H1 (cell line): ENCODE measurements around the gene ZNF565. TPM values are rescaled to one million over a fixed set of nuclear protein-coding genes. Genes with fewer than 3 reads are reported as not detected.

Experiments used
- CTCF ChIA-PET: fragments of 300-600 bp; sonication (Branson Sonifier 250); formaldehyde crosslinking; loops from one replicate; lab custom pipeline; 2021; ENCODE audit not compliant: partially characterized antibody; lab: Charles Lee
- POLR2A ChIA-PET: fragments of 300-600 bp; sonication (Branson Sonifier 250); formaldehyde crosslinking; loops from one replicate; lab custom pipeline; 2021; ENCODE audit warnings: inconsistent platforms; ENCODE audit not compliant: partially characterized antibody; lab: Charles Lee
- DNase-seq, 2 experiments: peaks; one replicate each; pipeline versions ENCODE4 v3.0.0 to v3.0.0-alpha.2; 2010 to 2022; ENCODE audit warnings: low spot score in 2 of 2, low read depth in 1 of 2, mixed read lengths in 1 of 2
- FAIRE-seq: peaks from 2 replicates; lab custom pipeline; 2011; peaks lifted over from hg19 to GRCh38; lab: Jason Lieb, UNC
- H2AFZ ChIP-seq: 2 replicates; pipeline ENCODE4 v1.8.1; 2012; ENCODE audit warnings: low read length, inconsistent platforms
- H2AK5ac ChIP-seq: 2 replicates; pipeline ENCODE4 v1.6.1; 2013; ENCODE audit warnings: low read depth, low read length
- H2BK120ac ChIP-seq: replicated peaks from 2 replicates; pipeline ENCODE3; 2013; ENCODE audit warnings: low read depth, low read length, inconsistent platforms
- H2BK12ac ChIP-seq: 2 replicates; pipeline ENCODE4 v1.6.1; 2013; ENCODE audit warnings: low read depth, low read length
- H2BK15ac ChIP-seq: 2 replicates; pipeline ENCODE4 v1.6.1; 2013; ENCODE audit warnings: low read length
- H2BK20ac ChIP-seq: 2 replicates; pipeline ENCODE4 v1.6.1; 2013; ENCODE audit warnings: low read length
- H2BK5ac ChIP-seq: 2 replicates; pipeline ENCODE4 v1.6.1; 2013; ENCODE audit warnings: low read depth, low read length
- H3K14ac ChIP-seq: 2 replicates; pipeline ENCODE4 v1.6.1; 2013; ENCODE audit warnings: inconsistent platforms; ENCODE audit not compliant: insufficient read length
- H3K18ac ChIP-seq: 2 replicates; pipeline ENCODE4 v1.6.1; 2013; ENCODE audit warnings: low read length; ENCODE audit errors: extremely low read depth
- H3K23ac ChIP-seq: 2 replicates; pipeline ENCODE4 v1.6.1; 2013; ENCODE audit warnings: inconsistent platforms; ENCODE audit not compliant: insufficient read length
- H3K23me2 ChIP-seq: 2 replicates; pipeline ENCODE4 v1.6.1; 2013; ENCODE audit warnings: low read depth, low read length
- H3K27ac ChIP-seq: 2 replicates; pipeline ENCODE4 v1.6.1; 2011; ENCODE audit warnings: low read depth, low read length, inconsistent platforms
- H3K27me3 ChIP-seq, 4 experiments: replicated peaks in 1 of 4; 1 replicate in 1 of 4; 2 replicates in 3 of 4; pipeline versions ENCODE4 v1.6.1 to v1.8.1; 2011 to 2013; ENCODE audit warnings: low read length in 3 of 4, mild to moderate bottlenecking in 3 of 4, inconsistent platforms in 2 of 4, mixed read lengths in 2 of 4, moderate library complexity in 1 of 4; ENCODE audit not compliant: control insufficient read depth in 3 of 4, insufficient read depth in 3 of 4; ENCODE audit errors: extremely low read depth in 1 of 4
- H3K36me3 ChIP-seq, 4 experiments: 2 replicates each; pipeline versions ENCODE4 v1.6.1 to v1.8.1; 2011 to 2013; ENCODE audit warnings: mild to moderate bottlenecking in 4 of 4, low read length in 3 of 4, moderate library complexity in 2 of 4, control low read depth in 1 of 4, inconsistent platforms in 1 of 4; ENCODE audit not compliant: insufficient read depth in 4 of 4, control insufficient read depth in 2 of 4
- H3K4ac ChIP-seq: replicated peaks from 2 replicates; pipeline ENCODE3; 2013; ENCODE audit warnings: low read length, low read depth, mixed read lengths, inconsistent platforms; ENCODE audit not compliant: insufficient read length
- H3K4me1 ChIP-seq, 4 experiments: replicated peaks in 1 of 4; 1 replicate in 1 of 4; 2 replicates in 3 of 4; pipeline versions ENCODE4 v1.6.1 to v1.8.1; 2011 to 2013; ENCODE audit warnings: low read length in 3 of 4, inconsistent platforms in 2 of 4, mixed read lengths in 1 of 4; ENCODE audit not compliant: insufficient read depth in 4 of 4, control insufficient read depth in 3 of 4
- H3K4me2 ChIP-seq, 2 experiments: 2 replicates each; pipeline versions ENCODE4 v1.6.1 to v1.8.1; 2011 to 2013; ENCODE audit warnings: low read depth in 2 of 2, low read length in 2 of 2, control low read depth in 1 of 2, inconsistent platforms in 1 of 2, mild to moderate bottlenecking in 1 of 2; ENCODE audit not compliant: insufficient read depth in 1 of 2
- H3K4me3 ChIP-seq, 4 experiments: fragments of 200-600, 300-600 bp in 1 of 4; sonication (generic), shearing (Covaris generic), sonication (Bioruptor Twin) in 1 of 4; 2 replicates each; pipeline versions ENCODE4 v1.5.1 to v1.8.1; 2011 to 2016; ENCODE audit warnings: low read length in 4 of 4, low read depth in 3 of 4, control low read depth in 2 of 4, inconsistent platforms in 2 of 4, mild to moderate bottlenecking in 2 of 4, mixed read lengths in 1 of 4, moderate library complexity in 1 of 4; ENCODE audit not compliant: insufficient read depth in 2 of 4; ENCODE audit errors: extremely low read depth in 1 of 4
- H3K56ac ChIP-seq: replicated peaks from 2 replicates; pipeline ENCODE3; 2013; ENCODE audit warnings: low read depth, mild to moderate bottlenecking, mixed read lengths, low read length, inconsistent platforms; ENCODE audit not compliant: insufficient read length
- H3K79me1 ChIP-seq: 2 replicates; pipeline ENCODE4 v1.6.1; 2013; ENCODE audit warnings: low read depth, low read length, control low read depth
- H3K79me2 ChIP-seq, 2 experiments: 2 replicates each; pipeline versions ENCODE4 v1.6.1 to v1.8.1; 2012 to 2013; ENCODE audit warnings: low read length in 2 of 2, mild to moderate bottlenecking in 2 of 2, inconsistent platforms in 1 of 2; ENCODE audit not compliant: insufficient read depth in 2 of 2, control insufficient read depth in 1 of 2
- H3K9ac ChIP-seq, 4 experiments: replicated peaks in 1 of 4; 1 replicate in 1 of 4; 2 replicates in 3 of 4; pipeline versions ENCODE4 v1.6.1 to v1.8.1; 2011 to 2013; ENCODE audit warnings: low read depth in 3 of 4, low read length in 3 of 4, control low read depth in 2 of 4, mild to moderate bottlenecking in 2 of 4, moderate library complexity in 2 of 4, inconsistent platforms in 1 of 4; ENCODE audit errors: extremely low read depth in 1 of 4
- H3K9me3 ChIP-seq, 2 experiments: 2 replicates each; pipeline versions ENCODE4 v1.6.1 to v1.8.1; 2012 to 2013; ENCODE audit warnings: mild to moderate bottlenecking in 2 of 2, moderate library complexity in 2 of 2, control low read depth in 1 of 2, inconsistent platforms in 1 of 2, low read depth in 1 of 2, low read length in 1 of 2, mixed read lengths in 1 of 2; ENCODE audit not compliant: insufficient read depth in 2 of 2
- H4K20me1 ChIP-seq, 2 experiments: replicated peaks in 1 of 2; 2 replicates each; pipeline versions ENCODE3 to v1.8.1; 2011 to 2013; ENCODE audit warnings: inconsistent platforms in 2 of 2, low read length in 2 of 2, mild to moderate bottlenecking in 1 of 2; ENCODE audit not compliant: insufficient read depth in 2 of 2, control insufficient read depth in 1 of 2
- H4K5ac ChIP-seq: 2 replicates; pipeline ENCODE4 v1.6.1; 2013; ENCODE audit warnings: low read length, low read depth, mixed read lengths, inconsistent platforms; ENCODE audit not compliant: insufficient read length
- H4K8ac ChIP-seq: 2 replicates; pipeline ENCODE4 v1.8.0; 2013; ENCODE audit warnings: mild to moderate bottlenecking, moderate library complexity, low read length, inconsistent platforms; ENCODE audit not compliant: insufficient read depth; ENCODE audit errors: extremely low read depth
- H4K91ac ChIP-seq: replicated peaks from 2 replicates; pipeline ENCODE3; 2013; ENCODE audit warnings: low read length, mixed read lengths, inconsistent platforms; ENCODE audit not compliant: insufficient read length
- ASH2L ChIP-seq: fragments of 200-600, 300-600 bp; sonication (generic); IDR thresholded peaks from one replicate; pipeline ENCODE4 v1.7.1; 2017; ENCODE audit warnings: low read length
- CHD1 ChIP-seq: IDR thresholded peaks from 2 replicates; pipeline ENCODE4 v1.6.1; 2012; ENCODE audit warnings: low read depth, low read length, improper control_type of control experiment
- E2F6 ChIP-seq: IDR thresholded peaks from 2 replicates; pipeline ENCODE4 v1.6.1; 2012; ENCODE audit warnings: inconsistent platforms
- GABPA ChIP-seq: IDR thresholded peaks from 2 replicates; pipeline ENCODE4 v1.6.1; 2011; ENCODE audit warnings: mild to moderate bottlenecking, low read length, moderate library complexity, borderline replicate concordance; ENCODE audit not compliant: insufficient read depth
- MAX ChIP-seq: IDR thresholded peaks from 2 replicates; pipeline ENCODE4 v1.6.1; 2012; ENCODE audit warnings: inconsistent platforms
- SIX5 ChIP-seq: IDR thresholded peaks from 2 replicates; pipeline ENCODE4 v1.6.1; 2011; ENCODE audit warnings: mild to moderate bottlenecking, low read depth, low read length
- SP2 ChIP-seq: IDR thresholded peaks from 2 replicates; pipeline ENCODE4 v1.6.1; 2012; ENCODE audit warnings: mild to moderate bottlenecking, low read length, inconsistent platforms
- SUZ12 ChIP-seq: fragments of 200-600 bp; sonication (generic); IDR thresholded peaks from 2 replicates; pipeline ENCODE4 v1.6.1; 2012; ENCODE audit warnings: mild to moderate bottlenecking, inconsistent platforms, low read length, moderate library complexity, mixed read lengths
- TCF12 ChIP-seq: IDR thresholded peaks from 2 replicates; pipeline ENCODE4 v1.6.1; 2011; ENCODE audit warnings: low read depth, mild to moderate bottlenecking, low read length
- WGBS, 2 experiments: shearing (Covaris generic) in 1 of 2; methylation state at CpG; one replicate each; pipeline versions ENCODE4 v1.1.6 to v1.1.7; 2013 to 2015; ENCODE audit warnings: low lambda C conversion rate in 2 of 2, mixed read lengths in 2 of 2, inconsistent platforms in 1 of 2, low coverage in 1 of 2, missing lambda C conversion rate in 1 of 2; ENCODE audit not compliant: insufficient replicate concordance in 2 of 2, insufficient coverage in 1 of 2, insufficient read length in 1 of 2; ENCODE audit errors: extremely low coverage in 1 of 2, missing lambda C conversion rate in 1 of 2; 5-methylcytosine and 5-hydroxymethylcytosine counted together
- polyA plus RNA-seq, 7 experiments: library from polyadenylated mRNA; depleted of rRNA in 3 of 7; stranded (reverse) in 5 of 7; unstranded in 2 of 7; fragments of >200 nt in 5 of 7; fragments of 200-250 nt in 2 of 7; gene quantifications; 1 replicate in 5 of 7; 2 replicates in 1 of 7; 4 replicates in 1 of 7; pipeline versions ENCODE4 v1.2.1 to v1.2.3, GENCODE V29; 2011 to 2013; ENCODE audit warnings: missing spikeins in 2 of 7, mixed read lengths in 2 of 7
- total RNA-seq: library from RNA; stranded (reverse); fragmentation: NEBNext Ultra II Directional; extraction: Animal tissue kit (Norgen Biotek cat#: 25700); gene quantifications from 2 replicates; pipeline ENCODE4 v1.2.1, GENCODE V29; 2021

ZNF565 gene
- total and polyA plus RNA-seq, 2 of the 8 experiments (the other 6 are each of a cell fraction or from before 2014, with no cell fraction given), result 0.89 to 3.1 TPM

- H2BK5ac ChIP-seq, result no peak overlapping the region
- H3K4me2 ChIP-seq, result no peak overlapping the region
Measured at GRCh38 chr19:36222503-36222902, 8.0 kb upstream of the ZNF565 start.

More at GRCh38 chr19:36222503-36222902, 8.0 kb upstream of the ZNF565 start:
- no peaks in the 10 kb centered on the region; a peak in 2 of 7 replicates for H3K4me1 ChIP-seq
- H3K56ac ChIP-seq, result no peak overlapping the region
- no peak overlapping the region for H3K4ac ChIP-seq
- peaks cover 27 to 93% of the 10 kb centered on the region in 2 experiments for H3K79me2 ChIP-seq
- H3K14ac ChIP-seq, result no peak overlapping the region
- peaks cover 0 to 20% of the 10 kb centered on the region in 2 experiments for H4K20me1 ChIP-seq
- no peak overlapping the region for H2BK120ac ChIP-seq
- no peaks in the 10 kb centered on the region; the same call in 1 of the 2 replicates for H3K79me1 ChIP-seq
- no peak overlapping the region for H3K23ac ChIP-seq
- H2AFZ ChIP-seq, result no peak overlapping the region
- no peak overlapping the region for H4K91ac ChIP-seq
- no peak overlapping the region for H3K18ac ChIP-seq
- H3K27me3 ChIP-seq, result no peaks in the 10 kb centered on the region
- no peaks in the 10 kb centered on the region for H3K9me3 ChIP-seq
- H3K23me2 ChIP-seq, result no peaks in the 10 kb centered on the region
- DNase-seq (no peak), FAIRE-seq (no peak)
- 92% methylated on average over 4 of the region's 4 CpGs; no CpG with 5 or more reads in 1 of the 2 experiments for whole genome bisulfite sequencing, 2 experiments
- POLR2A ChIA-PET, result no interaction called here
- no peak overlapping the region for H3K27ac ChIP-seq
- no peak overlapping the region for H4K8ac ChIP-seq
- TF ChIP-seq MAX, result no peak
- no peak for TF ChIP-seq SIX5
- TF ChIP-seq SUZ12, result no peak
- TF ChIP-seq E2F6, result no peak
- no peak for TF ChIP-seq GABPA
- TF ChIP-seq ASH2L, result no peak
- TF ChIP-seq SP2, result no peak
- no peak for TF ChIP-seq TCF12
- TF ChIP-seq CHD1, result no peak
- TF ChIP-seq, all 59 proteins: peak for 0
- H3K9ac ChIP-seq, result no peak overlapping the region
- CTCF ChIA-PET, result no interaction called here
- H4K5ac ChIP-seq, result no peak overlapping the region
- no peak overlapping the region for H2BK15ac ChIP-seq
- no peak overlapping the region for H2BK12ac ChIP-seq
- H2AK5ac ChIP-seq, result no peak overlapping the region
- peaks cover 7 to 66% (median 23%) of the 10 kb centered on the region in 4 experiments; a peak in 7 of 8 replicates for H3K36me3 ChIP-seq
- H2BK20ac ChIP-seq, result no peak overlapping the region
- H3K4me3 ChIP-seq, result no peak overlapping the region
